Large intestine (tissue), 3 donors: Measurements from ENCODE around the gene DENND2D. TPM values are rescaled to one million over a fixed set of nuclear protein-coding genes. Genes with fewer than 3 reads are reported as not detected.
"Not testable (repeated sequence)": the region's sequence is repeated elsewhere in the genome, so short reads cannot be mapped to it uniquely, and the experiment has no call there.

ENCODE experiments used
- DNase-seq, 2 donors: peaks; one replicate each; pipeline versions ENCODE4 v3.0.0 to v3.0.0-alpha.2; 2013
- H3K27ac ChIP-seq: one replicate; pipeline ENCODE4 v1.5.1; 2013; ENCODE audit warnings: low read length
- H3K27me3 ChIP-seq: 2 replicates; pipeline ENCODE4 v1.6.1; 2013; ENCODE audit warnings: low read length; ENCODE audit not compliant: control insufficient read depth, insufficient read depth
- H3K36me3 ChIP-seq: 2 replicates; pipeline ENCODE4 v1.6.1; 2013; ENCODE audit warnings: low read length; ENCODE audit not compliant: control insufficient read depth, insufficient read depth
- H3K4me1 ChIP-seq: one replicate; pipeline ENCODE4 v1.6.1; 2013; ENCODE audit warnings: low read length; ENCODE audit not compliant: control insufficient read depth, insufficient read depth
- H3K4me3 ChIP-seq: one replicate; pipeline ENCODE4 v1.5.1; 2013; ENCODE audit warnings: low read length
- H3K9me3 ChIP-seq: one replicate; pipeline ENCODE4 v1.6.1; 2013; ENCODE audit warnings: mild to moderate bottlenecking, low read depth, low read length, moderate library complexity; ENCODE audit not compliant: control insufficient read depth
- WGBS: methylation state at CpG from one replicate; pipeline ENCODE4 v1.1.5; 2013; ENCODE audit warnings: low lambda C conversion rate; ENCODE audit not compliant: insufficient coverage; 5-methylcytosine and 5-hydroxymethylcytosine counted together
- polyA plus RNA-seq: library from polyadenylated mRNA; unstranded; fragments of 120-200 nt; gene quantifications from one replicate; pipeline ENCODE4 v1.2.1, GENCODE V29; 2013

DENND2D gene
- polyA plus RNA-seq, 1 donor, result 40.0 TPM

DNA sequence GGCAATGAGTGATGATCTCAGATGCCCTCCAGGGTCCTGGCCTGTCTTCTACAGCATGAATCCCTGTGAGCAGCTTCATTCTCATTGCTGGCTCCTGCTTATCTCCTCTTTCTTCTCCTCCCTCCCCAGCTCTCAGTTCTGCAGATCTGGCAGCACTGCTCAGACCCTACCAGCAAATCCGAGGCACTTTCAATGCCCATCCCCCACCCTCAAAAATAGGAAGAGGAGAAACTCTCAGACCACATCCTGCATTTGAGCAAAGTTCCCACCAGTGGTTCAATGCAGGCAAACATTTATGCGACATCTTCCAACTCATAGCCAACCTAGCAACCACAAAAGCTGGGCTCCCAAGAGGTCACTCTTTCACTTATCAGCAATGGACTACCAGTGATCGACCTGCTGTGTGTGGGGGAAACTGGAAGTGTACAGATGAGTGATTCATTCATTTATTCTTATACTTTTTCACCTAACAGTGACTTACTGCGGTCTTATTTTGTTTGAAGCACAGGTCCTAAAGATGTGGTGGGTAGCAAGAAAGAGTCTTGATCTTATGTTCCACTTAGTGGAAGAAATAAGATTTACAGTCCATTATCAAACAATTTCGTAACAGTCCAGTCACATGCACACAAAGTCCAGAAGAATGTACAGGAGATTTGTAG lies 21.3 kb upstream of the DENND2D start:
- peak; percentile 30 to 59 for DNase-seq
- Histone ChIP-seq H3K9me3 (no peaks in the 10 kb centered on the region), H3K36me3 (no peaks in the 10 kb centered on the region), H3K27me3 (no peaks in the 10 kb centered on the region), H3K27ac (peak overlapping the region; percentile 9), H3K4me3 (no peak overlapping the region), H3K4me1 (peaks cover 12% of the 10 kb centered on the region)
- WGBS, result 100% methylated on average over 1 of the region's 5 CpGs

DNA sequence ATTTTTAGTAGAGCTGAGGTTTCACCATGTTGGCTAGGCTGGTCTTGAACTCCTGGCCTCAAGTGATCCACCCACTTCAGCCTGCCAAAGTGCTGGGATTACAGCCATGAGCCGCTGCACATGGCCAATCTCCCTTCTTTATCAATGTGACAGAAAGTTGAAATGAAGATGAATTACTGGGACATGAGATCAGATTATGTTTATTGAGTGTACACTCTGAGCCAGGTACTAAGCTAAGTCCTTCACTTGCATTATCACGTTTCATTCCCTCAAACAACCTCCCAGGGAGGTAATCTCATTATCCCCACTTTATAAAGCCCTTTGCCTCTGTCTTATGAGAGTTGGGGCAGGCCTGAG lies 20.8 kb upstream of the DENND2D start:
- WGBS, result no CpG with 5 or more reads among the region's 2 CpGs
- DNase-seq, result no peak

DNA sequence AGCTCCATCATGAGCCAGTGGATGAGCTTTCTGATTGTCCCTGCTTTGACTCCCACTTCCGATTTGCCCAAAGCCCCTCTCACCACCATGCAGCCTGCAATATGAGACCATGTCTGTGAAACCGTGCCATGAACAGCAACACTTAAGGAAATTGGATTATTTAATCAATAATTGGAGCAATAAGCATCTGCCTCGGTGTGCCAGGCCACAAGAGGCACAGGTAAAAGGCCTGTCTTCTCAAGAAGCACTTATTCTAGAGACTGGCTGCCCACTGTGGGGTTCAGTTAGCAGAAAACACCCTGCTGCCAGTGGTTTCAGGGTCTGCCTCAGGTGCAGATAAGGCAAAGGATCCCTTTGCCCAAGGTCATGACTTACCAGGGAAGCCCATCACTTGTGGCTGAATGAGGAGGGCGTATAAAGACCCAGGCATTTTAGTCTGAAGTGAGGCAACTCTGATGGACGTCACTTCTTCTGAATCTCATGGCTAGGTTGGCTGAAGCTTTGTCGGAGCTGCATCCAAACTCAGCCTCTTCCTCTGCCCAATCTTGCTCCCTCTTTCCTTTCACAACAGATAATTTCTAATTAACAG lies 19.9 kb upstream of the DENND2D start:
- peaks cover 22% of the 10 kb centered on the region for H3K4me1 ChIP-seq
- H3K27ac ChIP-seq, result no peak overlapping the region
- no peak for DNase-seq
- no peak overlapping the region for H3K4me3 ChIP-seq
- no peaks in the 10 kb centered on the region for H3K9me3 ChIP-seq
- WGBS, result no CpG with 5 or more reads among the region's 6 CpGs
- no peaks in the 10 kb centered on the region for H3K27me3 ChIP-seq
- no peaks in the 10 kb centered on the region for H3K36me3 ChIP-seq

More for the DNA sequence above, 20.8 kb upstream of the DENND2D start:
- H3K4me1 ChIP-seq, result peaks cover 15% of the 10 kb centered on the region
- H3K27me3 ChIP-seq, result no peaks in the 10 kb centered on the region
- no peaks in the 10 kb centered on the region for H3K9me3 ChIP-seq
- H3K36me3 ChIP-seq, result no peaks in the 10 kb centered on the region
- H3K27ac ChIP-seq, result peak overlapping the region; percentile 9
- no peak overlapping the region for H3K4me3 ChIP-seq

- WGBS, result 93% methylated on average over 2 of the region's 5 CpGs
- peaks cover 22% of the 10 kb centered on the region for H3K4me1 ChIP-seq
- DNase-seq, result no peak
Measured at GRCh38 chr1:111219557-111220286, 19.3 kb upstream of the DENND2D start.

GRCh38 chr1:111218701-111219556 lies 18.5 kb upstream of the DENND2D start:
- Histone ChIP-seq H3K36me3 (no peaks in the 10 kb centered on the region), H3K9me3 (no peaks in the 10 kb centered on the region), H3K27ac (no peak overlapping the region), H3K4me3 (no peak overlapping the region), H3K4me1 (peaks cover 22% of the 10 kb centered on the region), H3K27me3 (no peaks in the 10 kb centered on the region)
- WGBS, result 89% methylated on average over 1 of the region's 8 CpGs
- no peak for DNase-seq

More at GRCh38 chr1:111219557-111220286, 19.3 kb upstream of the DENND2D start:
- H3K9me3 ChIP-seq, result no peaks in the 10 kb centered on the region
- no peaks in the 10 kb centered on the region for H3K36me3 ChIP-seq
- H3K4me3 ChIP-seq, result no peak overlapping the region
- H3K27ac ChIP-seq, result no peak overlapping the region
- H3K27me3 ChIP-seq, result no peaks in the 10 kb centered on the region

- H3K4me3 ChIP-seq, result no peak overlapping the region
- no peaks in the 10 kb centered on the region for H3K27me3 ChIP-seq
- DNase-seq, result no peak
- H3K9me3 ChIP-seq, result no peaks in the 10 kb centered on the region
- H3K36me3 ChIP-seq, result no peaks in the 10 kb centered on the region
- WGBS, result 100% methylated on average over 1 of the region's 5 CpGs
- peaks cover 24% of the 10 kb centered on the region for H3K4me1 ChIP-seq
- H3K27ac ChIP-seq, result no peak overlapping the region
Measured at GRCh38 chr1:111217183-111217910, 16.9 kb upstream of the DENND2D start.

- Histone ChIP-seq H3K4me1 (peaks cover 22% of the 10 kb centered on the region), H3K4me3 (no peak overlapping the region), H3K36me3 (no peaks in the 10 kb centered on the region), H3K9me3 (no peaks in the 10 kb centered on the region), H3K27me3 (no peaks in the 10 kb centered on the region), H3K27ac (no peak overlapping the region)
- WGBS, result 89% methylated on average over 3 of the region's 5 CpGs
- DNase-seq, result no peak
Measured at GRCh38 chr1:111216751-111217150, 16.3 kb upstream of the DENND2D start.

- H3K36me3 ChIP-seq, DNase-seq, H3K4me3 ChIP-seq, H3K27ac ChIP-seq, H3K9me3 ChIP-seq, H3K27me3 ChIP-seq: not testable (repeated sequence)
- peaks cover 18% of the 10 kb centered on the region for H3K4me1 ChIP-seq
- WGBS, result no CpG with 5 or more reads among the region's 2 CpGs
Measured at GRCh38 chr1:111215285-111215684, 14.8 kb upstream of the DENND2D start.

GRCh38 chr1:111214884-111215283 lies 14.4 kb upstream of the DENND2D start:
- 86% methylated on average over 1 of the region's 7 CpGs for whole genome bisulfite sequencing
- H3K4me1 ChIP-seq, result peaks cover 18% of the 10 kb centered on the region
- H3K4me3 ChIP-seq, result no peak overlapping the region
- no peaks in the 10 kb centered on the region for H3K9me3 ChIP-seq
- H3K27me3 ChIP-seq, result no peaks in the 10 kb centered on the region
- DNase-seq, result no peak
- H3K36me3 ChIP-seq, result no peaks in the 10 kb centered on the region
- no peak overlapping the region for H3K27ac ChIP-seq
